ENCODE data around the gene OPHN1.

Gene OPHN1

GRCh38 chrX:68433155-68433980, at the start of gene OPHN1:
OPHN1 (minus strand) TSS chrX:68433495; CDS start chrX:68433020, 475 bp downstream.
- DNase-seq: peak; percentile 59

GRCh38 chrX:68480969-68481368, 47.7 kb upstream of the OPHN1 start:
- DNase-seq: no peak

GRCh38 chrX:68464796-68465195, 31.5 kb upstream of the OPHN1 start:
- DNase-seq: no peak

GRCh38 chrX:68463880-68464279, 30.6 kb upstream of the OPHN1 start:
- no peak for DNase-seq

- DNase-seq: peak; percentile 23
These were observed 29.4 kb upstream of the OPHN1 start for GRCh38 chrX:68462653-68463052.

- DNase-seq: no peak
These were observed 28.9 kb upstream of the OPHN1 start for GRCh38 chrX:68462197-68462596.

GRCh38 chrX:68461576-68461975, 28.3 kb upstream of the OPHN1 start:
- DNase-seq: no peak

- no peak for DNase-seq
These were observed 27.8 kb upstream of the OPHN1 start for GRCh38 chrX:68461093-68461492.

GRCh38 chrX:68455151-68455510, 21.8 kb upstream of the OPHN1 start:
- no peak for DNase-seq

- DNase-seq: no peak
These were observed 21.3 kb upstream of the OPHN1 start for GRCh38 chrX:68454476-68455150.

- no peak for DNase-seq
These were observed 18.4 kb upstream of the OPHN1 start for GRCh38 chrX:68451720-68452119.

- no peak for DNase-seq
These were observed 10.0 kb upstream of the OPHN1 start for GRCh38 chrX:68443155-68443868.

- peak; percentile 55 for DNase-seq
These were observed 7.6 kb upstream of the OPHN1 start for GRCh38 chrX:68440940-68441339.

- DNase-seq: no peak
These were observed 7.1 kb upstream of the OPHN1 start for GRCh38 chrX:68440442-68440841.

- DNase-seq: no peak
These were observed 6.0 kb upstream of the OPHN1 start for GRCh38 chrX:68439341-68439740.

- no peak for DNase-seq
These were observed 5.3 kb upstream of the OPHN1 start for GRCh38 chrX:68438575-68438974.

GRCh38 chrX:68433981-68434299, 645 bp upstream of the OPHN1 start:
- DNase-seq: no peak

- DNase-seq: no peak
These were observed 647 bp downstream of the OPHN1 start for GRCh38 chrX:68432648-68433047.

- no peak for DNase-seq
These were observed 1.5 kb downstream of the OPHN1 start for GRCh38 chrX:68431836-68432235.

- DNase-seq: no peak
These were observed 4.1 kb downstream of the OPHN1 start for GRCh38 chrX:68429216-68429615.

GRCh38 chrX:68428431-68428830, 4.9 kb downstream of the OPHN1 start:
- no peak for DNase-seq

- DNase-seq: no peak
These were observed 8.6 kb downstream of the OPHN1 start for GRCh38 chrX:68424719-68425118.

- DNase-seq: no peak
These were observed 10.8 kb downstream of the OPHN1 start for GRCh38 chrX:68422478-68422877.

- no peak for DNase-seq
These were observed 11.7 kb downstream of the OPHN1 start for GRCh38 chrX:68421636-68422035.

Data from midbrain (tissue), 1 donor.